GM12873 (cell line): ENCODE results near the gene FCN2.

ENCODE experiments used
- TF ChIP-seq, protein P1 (sequence below): IDR thresholded peaks from 2 replicates; pipeline ENCODE4 v1.5.1; 2012; ENCODE audit warnings: low read depth, mild to moderate bottlenecking, moderate library complexity, low read length, control low read depth; ENCODE audit not compliant: insufficient read depth; ENCODE audit errors: missing control alignments

The FCN2 gene

DNA sequence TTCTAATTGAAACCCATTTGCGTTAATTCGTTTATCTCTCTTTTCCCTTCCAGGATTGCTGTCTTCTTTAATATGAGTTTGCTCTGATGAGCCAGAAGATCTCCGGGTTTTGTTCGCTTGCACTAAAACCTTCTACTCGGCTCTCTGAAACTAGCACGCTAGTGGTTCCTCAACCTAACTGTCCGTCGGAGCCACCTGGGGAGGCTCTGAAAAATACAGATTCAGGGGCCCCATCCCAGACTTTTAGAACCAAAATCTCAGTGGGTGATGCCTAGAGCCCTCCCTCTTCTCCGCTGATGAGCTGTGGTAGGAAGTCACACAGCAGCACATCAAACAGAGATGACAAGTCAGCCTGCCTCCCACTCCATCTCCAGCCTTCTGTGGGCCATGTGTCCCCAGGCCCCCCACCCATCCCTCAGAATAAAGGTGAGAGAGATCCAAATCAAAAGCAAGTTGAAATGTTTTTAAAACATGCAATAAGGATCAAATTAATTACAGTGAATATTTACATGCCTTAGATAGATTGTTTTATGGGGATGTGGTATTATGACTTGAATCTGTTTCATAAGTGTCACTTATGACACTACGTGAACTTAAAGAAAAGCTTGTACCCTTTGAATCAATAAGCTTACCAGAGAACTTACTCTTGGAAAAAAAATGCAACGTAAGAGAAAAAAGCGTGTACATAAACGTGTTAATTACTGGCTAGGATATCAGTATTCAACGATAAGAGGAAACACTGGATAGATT is 16.4 kb downstream of the FCN2 start:
- TF ChIP-seq, protein P1, sequence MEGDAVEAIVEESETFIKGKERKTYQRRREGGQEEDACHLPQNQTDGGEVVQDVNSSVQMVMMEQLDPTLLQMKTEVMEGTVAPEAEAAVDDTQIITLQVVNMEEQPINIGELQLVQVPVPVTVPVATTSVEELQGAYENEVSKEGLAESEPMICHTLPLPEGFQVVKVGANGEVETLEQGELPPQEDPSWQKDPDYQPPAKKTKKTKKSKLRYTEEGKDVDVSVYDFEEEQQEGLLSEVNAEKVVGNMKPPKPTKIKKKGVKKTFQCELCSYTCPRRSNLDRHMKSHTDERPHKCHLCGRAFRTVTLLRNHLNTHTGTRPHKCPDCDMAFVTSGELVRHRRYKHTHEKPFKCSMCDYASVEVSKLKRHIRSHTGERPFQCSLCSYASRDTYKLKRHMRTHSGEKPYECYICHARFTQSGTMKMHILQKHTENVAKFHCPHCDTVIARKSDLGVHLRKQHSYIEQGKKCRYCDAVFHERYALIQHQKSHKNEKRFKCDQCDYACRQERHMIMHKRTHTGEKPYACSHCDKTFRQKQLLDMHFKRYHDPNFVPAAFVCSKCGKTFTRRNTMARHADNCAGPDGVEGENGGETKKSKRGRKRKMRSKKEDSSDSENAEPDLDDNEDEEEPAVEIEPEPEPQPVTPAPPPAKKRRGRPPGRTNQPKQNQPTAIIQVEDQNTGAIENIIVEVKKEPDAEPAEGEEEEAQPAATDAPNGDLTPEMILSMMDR, result no peak

DNA sequence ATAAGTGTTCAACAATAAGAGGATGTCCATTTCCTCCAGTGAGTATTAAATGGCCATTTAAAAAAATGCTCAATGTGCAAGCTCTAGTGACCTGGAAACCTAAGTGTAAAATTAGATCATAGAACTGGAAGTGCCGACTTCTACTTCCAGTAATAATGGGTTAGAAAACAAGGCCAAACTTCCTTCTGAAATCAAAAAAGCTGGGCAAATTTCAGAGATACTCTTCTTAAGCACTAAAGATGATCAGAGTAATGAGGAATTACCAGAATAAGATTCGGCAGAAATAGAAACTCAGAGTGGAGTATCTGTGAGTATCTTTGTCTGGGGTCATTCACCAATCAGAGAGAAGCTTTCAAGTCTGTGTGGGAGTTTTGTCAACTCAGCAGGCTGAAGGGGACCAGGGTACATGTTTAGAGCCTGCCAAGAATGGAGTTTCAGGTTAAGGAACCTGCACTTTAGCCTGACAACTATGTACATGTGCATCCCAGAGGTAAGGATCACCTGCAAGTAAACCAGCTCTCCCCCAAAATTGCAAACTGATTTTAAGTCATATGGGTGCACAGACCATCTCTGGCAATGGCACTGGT is 17.1 kb downstream of the FCN2 start:
- TF ChIP-seq, protein P1, result no peak

DNA sequence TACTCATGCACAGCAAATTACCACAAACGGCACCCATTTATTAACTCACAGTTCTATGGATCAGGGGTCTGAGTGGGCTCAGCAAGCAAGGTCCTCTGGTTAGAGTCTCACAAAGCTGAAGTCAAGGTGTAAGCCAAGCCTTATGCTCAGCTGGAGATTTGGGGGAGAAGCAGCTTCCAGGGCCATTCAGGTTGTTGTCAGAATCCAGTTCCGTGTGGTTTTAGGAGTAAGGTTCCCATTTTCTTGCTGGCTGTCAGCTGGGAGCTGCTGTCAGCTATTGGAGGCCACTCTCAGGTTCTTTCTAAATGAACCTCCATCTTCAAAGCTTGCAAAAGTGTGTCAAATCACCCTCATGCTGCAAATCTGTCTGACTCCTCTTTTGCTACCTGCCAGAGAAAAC is 17.7 kb downstream of the FCN2 start:
- TF ChIP-seq, protein P1, result no peak

DNA sequence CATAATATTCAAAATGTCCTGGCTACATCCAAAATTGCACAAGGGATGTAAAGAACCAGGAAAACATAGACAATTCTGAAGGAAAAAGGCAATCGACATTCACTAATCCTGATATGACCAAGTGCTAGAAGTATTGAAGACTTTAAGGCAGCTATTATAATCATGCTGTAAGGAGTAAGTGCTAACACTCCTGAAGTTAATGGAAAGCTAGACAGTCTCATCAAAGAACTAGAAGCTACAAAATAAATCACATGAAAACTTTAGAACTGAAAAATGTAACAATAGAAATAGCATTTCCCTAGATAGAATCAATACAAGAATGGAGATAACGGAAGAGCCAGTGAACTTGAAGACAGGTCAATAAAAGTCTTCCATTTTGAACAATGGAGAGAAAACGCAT is 18.6 kb downstream of the FCN2 start:
- TF ChIP-seq, protein P1, result no peak

DNA sequence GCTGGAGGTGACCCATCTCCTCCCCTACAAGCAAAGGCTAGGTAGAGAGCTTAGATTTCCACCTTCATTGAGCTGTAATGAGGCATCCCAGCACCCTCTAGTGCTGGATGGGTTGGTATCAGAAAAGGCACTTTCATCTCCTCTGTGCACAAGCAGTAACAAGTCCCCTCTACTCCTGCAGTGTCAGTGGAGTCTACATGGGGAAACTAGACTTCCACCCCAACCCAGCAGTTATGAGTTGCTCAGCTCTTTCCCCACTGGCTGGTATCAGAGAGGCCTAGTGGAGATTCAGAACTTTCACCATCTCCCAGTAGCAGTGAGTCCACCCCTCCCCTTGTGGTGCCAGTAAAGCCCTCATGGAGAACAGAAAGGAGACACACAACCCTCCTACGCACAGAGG is 19.2 kb downstream of the FCN2 start:
- TF ChIP-seq, protein P1, result no peak

DNA sequence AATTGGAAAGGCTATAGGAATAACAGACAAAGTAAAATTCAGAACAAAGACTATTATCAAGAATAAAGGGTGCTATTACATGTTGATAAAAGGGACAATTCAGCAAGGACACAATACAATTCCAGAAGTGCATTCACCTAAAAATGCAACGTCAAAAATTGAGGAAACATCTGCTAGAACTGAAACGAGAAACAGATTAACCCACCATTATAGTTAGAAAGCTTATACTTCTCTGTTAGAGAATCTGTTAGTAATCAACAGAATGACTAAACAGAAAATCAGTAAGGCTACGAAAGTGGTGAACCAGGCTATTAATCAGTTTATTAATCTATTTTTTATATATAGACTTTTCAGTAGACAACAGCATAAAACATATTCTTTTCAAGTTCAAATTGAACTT is 22.3 kb downstream of the FCN2 start:
- TF ChIP-seq, protein P1, result no peak

DNA sequence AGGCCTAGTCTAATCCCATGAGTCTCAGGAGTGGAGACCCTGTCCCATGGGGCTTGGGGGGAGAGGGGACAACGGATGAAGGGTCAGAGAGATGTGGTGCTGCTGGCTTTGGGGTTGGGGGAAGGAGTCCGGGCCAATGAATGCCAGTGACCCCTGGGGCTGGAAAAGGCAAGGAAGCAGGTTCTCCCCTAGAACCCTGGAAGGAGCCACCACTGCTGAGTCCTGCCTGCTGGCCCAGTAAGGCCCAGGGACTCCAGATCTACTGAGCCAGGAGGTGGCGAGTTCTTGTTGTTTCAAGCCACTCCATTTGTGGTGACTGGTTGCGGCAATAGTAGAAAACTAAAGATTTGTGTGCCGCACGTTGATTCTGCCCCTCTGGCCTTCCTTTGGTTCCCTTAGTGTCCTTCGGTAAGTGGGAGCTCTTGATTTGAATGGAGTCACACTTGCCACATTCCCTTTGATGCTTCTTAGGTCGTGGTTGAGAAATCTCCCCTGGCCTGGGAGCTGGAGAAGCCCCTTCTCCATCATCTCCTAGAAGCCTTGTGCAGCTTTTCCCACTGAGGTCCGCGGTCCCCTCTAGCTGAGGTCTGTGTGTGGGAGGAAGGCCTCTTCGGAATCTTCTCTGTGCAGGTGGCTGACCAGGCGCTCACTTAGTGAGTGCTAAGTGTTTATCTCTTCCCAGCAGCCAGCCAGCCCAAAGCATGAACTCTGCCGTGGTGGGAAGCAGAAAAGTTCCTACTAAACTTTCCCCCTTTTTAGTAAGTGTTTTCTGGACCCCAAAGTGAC is 28.1 kb downstream of the FCN2 start:
- TF ChIP-seq, protein P1, result no peak
